Tibial nerve (tissue), 4 donors: ENCODE data around the gene CEBPZ. TPM values are rescaled to one million over a fixed set of nuclear protein-coding genes. Genes with fewer than 3 reads are reported as not detected.

Source experiments
- DNase-seq, 2 donors: peaks; one replicate each; pipeline ENCODE4 v3.0.0-alpha.2; 2019; ENCODE audit warnings: low spot score in 2 of 2
- H3K27ac ChIP-seq, 4 donors: fragments of 200-600 bp; sonication (generic) in 3 of 4; one replicate each; pipeline ENCODE4 v1.5.1; 2017 to 2019; ENCODE audit warnings: mild to moderate bottlenecking in 1 of 4
- H3K27me3 ChIP-seq, 2 donors: fragments of 200-600 bp; sonication (generic) in 1 of 2; one replicate each; pipeline versions ENCODE4 v1.5.1 to v1.6.0; 2017 to 2019
- H3K36me3 ChIP-seq, 3 donors: fragments of 200-600 bp; sonication (generic); one replicate each; pipeline ENCODE4 v1.5.1; 2018 to 2019
- H3K4me1 ChIP-seq, 4 donors: fragments of 200-600 bp; sonication (generic) in 3 of 4; one replicate each; pipeline ENCODE4 v1.5.1; 2017 to 2019
- H3K4me3 ChIP-seq, 4 donors: fragments of 200-600 bp; sonication (generic) in 3 of 4; one replicate each; pipeline ENCODE4 v1.5.1; 2017 to 2019; ENCODE audit warnings: mild to moderate bottlenecking in 1 of 4, moderate library complexity in 1 of 4
- H3K9me3 ChIP-seq, 4 donors: fragments of 200-600 bp; sonication (generic) in 3 of 4; one replicate each; pipeline ENCODE4 v1.5.1; 2017 to 2019
- CTCF ChIP-seq, 5 experiments: fragments of 200-600 bp in 3 of 5; fragments of 450-650 bp in 2 of 5; sonication (generic) in 3 of 5; IDR thresholded peaks; one replicate each; pipeline ENCODE4 v1.5.1; 2016 to 2019; ENCODE audit warnings: antibody characterized with exemption in 5 of 5, mild to moderate bottlenecking in 3 of 5, moderate library complexity in 2 of 5
- EP300 ChIP-seq, 2 donors: sonication (generic); formaldehyde crosslinking; IDR thresholded peaks; one replicate each; pipeline ENCODE4 v1.6.1; 2017; ENCODE audit warnings: antibody characterized with exemption in 2 of 2, mild to moderate bottlenecking in 1 of 2
- POLR2A ChIP-seq, 2 donors: fragments of 450-650 bp; IDR thresholded peaks; one replicate each; pipeline ENCODE4 v1.6.1; 2017; ENCODE audit warnings: antibody characterized with exemption in 2 of 2, mild to moderate bottlenecking in 2 of 2, moderate library complexity in 2 of 2
- WGBS, 2 donors: methylation state at CpG; one replicate each; pipeline ENCODE4 v1.1.5; 2018; 5-methylcytosine and 5-hydroxymethylcytosine counted together
- total RNA-seq, 4 donors: library from RNA; depleted of rRNA; stranded (reverse); fragments of >200 nt; gene quantifications; one replicate each; pipeline ENCODE4 v1.1.0, GENCODE V29; 2016

CEBPZ gene
- total RNA-seq, 4 donors from 2014 or later: 25.3 to 37.9 (median 29.0) TPM

GRCh38 chr2:37188570-37188969 lies 42.8 kb downstream of the CEBPZ start, which contains the start of gene SULT6B1:
TSS of gene SULT6B1 (minus strand) at chr2:37188670. CDS start at chr2:37188640, 30 bp downstream.
- Histone ChIP-seq H3K4me1 (no peaks in the 10 kb centered on the region), H3K4me3 (no peak within 1 kb of the TSS), H3K9me3 (no peaks in the 10 kb centered on the region), H3K36me3 (no peaks in the 10 kb centered on the region), H3K27me3 (no peaks in the 10 kb centered on the region), H3K27ac (peak within 1 kb of the TSS in 3 of 4 donors; percentile 67 to 92 (median 81))
- no peak for DNase-seq
- no peak for TF ChIP-seq POLR2A (IDR thresholded peaks at IDR 0.05)
- WGBS, 2 donors: 89 to 91% methylated on average over 2 of the region's 2 CpGs

GRCh38 chr2:37181726-37182684 lies 49.4 kb downstream of the CEBPZ start:
- no peak for DNase-seq
- no peak for TF ChIP-seq POLR2A (IDR thresholded peaks at IDR 0.05)
- TF ChIP-seq EP300 (IDR thresholded peaks at IDR 0.05): no peak
- TF ChIP-seq CTCF (IDR thresholded peaks at IDR 0.05): no peak
- Histone ChIP-seq H3K36me3 (no peaks in the 10 kb centered on the region), H3K9me3 (no peaks in the 10 kb centered on the region), H3K27me3 (no peaks in the 10 kb centered on the region), H3K4me1 (no peaks in the 10 kb centered on the region), H3K27ac (peak overlapping the region in 1 of 4 donors; percentile 48), H3K4me3 (no peak overlapping the region)
- WGBS, 2 donors: 65 to 66% methylated on average over 17 of the region's 17 CpGs

- H3K27ac ChIP-seq: no peak overlapping the region
- H3K36me3 ChIP-seq: no peaks in the 10 kb centered on the region
- no peaks in the 10 kb centered on the region for H3K4me1 ChIP-seq
- WGBS, 2 donors: 96 to 98% methylated on average over 5 of the region's 5 CpGs
- no peaks in the 10 kb centered on the region for H3K9me3 ChIP-seq
- no peak overlapping the region for H3K4me3 ChIP-seq
- H3K27me3 ChIP-seq: no peaks in the 10 kb centered on the region
- no peak for DNase-seq
- no peak for TF ChIP-seq POLR2A (IDR thresholded peaks at IDR 0.05)
- no peak for TF ChIP-seq EP300 (IDR thresholded peaks at IDR 0.05)
- no peak for TF ChIP-seq CTCF (IDR thresholded peaks at IDR 0.05)
Measured at GRCh38 chr2:37180640-37181039, 50.8 kb downstream of the CEBPZ start.

GRCh38 chr2:37180006-37180639 lies 51.3 kb downstream of the CEBPZ start:
- WGBS, 2 donors: 60 to 64% methylated on average over 4 of the region's 4 CpGs
- H3K9me3 ChIP-seq: no peaks in the 10 kb centered on the region
- H3K27ac ChIP-seq: no peak overlapping the region
- H3K4me3 ChIP-seq: no peak overlapping the region
- H3K27me3 ChIP-seq: no peaks in the 10 kb centered on the region
- TF ChIP-seq CTCF (IDR thresholded peaks at IDR 0.05) (no peak), EP300 (IDR thresholded peaks at IDR 0.05) (peak in 1 of 2 donors; percentile 24)
- no peak for DNase-seq
- H3K4me1 ChIP-seq: no peaks in the 10 kb centered on the region
- no peaks in the 10 kb centered on the region for H3K36me3 ChIP-seq

GRCh38 chr2:37173741-37174140 lies 57.7 kb downstream of the CEBPZ start:
- Histone ChIP-seq H3K36me3 (no peaks in the 10 kb centered on the region), H3K4me1 (no peaks in the 10 kb centered on the region), H3K4me3 (no peak overlapping the region), H3K27ac (no peak overlapping the region), H3K9me3 (no peaks in the 10 kb centered on the region), H3K27me3 (no peaks in the 10 kb centered on the region)
- no peak for DNase-seq
- 67 to 76% methylated on average over 1 of the region's 1 CpG for WGBS, 2 donors
- no peak for TF ChIP-seq EP300 (IDR thresholded peaks at IDR 0.05)
- TF ChIP-seq POLR2A (IDR thresholded peaks at IDR 0.05): no peak
- TF ChIP-seq CTCF (IDR thresholded peaks at IDR 0.05): no peak
